GM12891 (cell line): Measurements from ENCODE around the gene TTC7B.

Source experiments
- POLR2A ChIP-seq: IDR thresholded peaks from 2 replicates; pipeline ENCODE4 v1.6.1; 2011; ENCODE audit warnings: low read depth, low read length, control low read depth
- POLR2AphosphoS5 ChIP-seq: IDR thresholded peaks from 2 replicates; pipeline ENCODE4 v1.6.1; 2011; ENCODE audit warnings: low read depth, low read length, control low read depth
- POU2F2 ChIP-seq: IDR thresholded peaks from 2 replicates; pipeline ENCODE4 v1.6.1; 2011; ENCODE audit warnings: low read depth, mild to moderate bottlenecking, control low read depth, low read length, moderate library complexity

GRCh38 chr14:90727082-90727481 lies 89.1 kb downstream of the TTC7B start:
- no peak for TF ChIP-seq POLR2AphosphoS5
- no peak for TF ChIP-seq POLR2A
- no peak for TF ChIP-seq POU2F2
